ENCODE results near the gene SLC15A4.

SLC15A4 gene

DNA sequence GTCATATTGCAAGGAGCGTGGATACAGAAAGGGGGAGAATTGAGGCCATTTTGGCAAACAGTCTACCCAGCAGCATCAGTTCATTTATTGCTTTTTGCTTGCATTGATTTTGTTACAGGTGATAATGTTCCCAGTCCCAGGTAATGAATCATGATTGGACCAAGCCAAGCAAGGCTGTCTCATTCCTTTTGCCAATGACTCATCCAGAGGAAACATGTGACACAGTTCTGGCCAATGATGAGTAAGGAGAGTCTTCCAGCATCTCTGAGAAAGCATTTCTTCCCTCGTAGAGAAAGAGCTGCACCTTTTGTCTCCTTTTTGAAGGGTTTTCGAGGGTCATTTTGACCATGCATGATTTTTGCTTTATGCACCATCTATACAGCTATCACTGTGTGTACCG, 68.2 kb downstream of the SLC15A4 start:
- H3K14ac ChIP-seq (ENCODE audit: low read length in 2 of 2) = no peak overlapping the region
- WGBS = 40% methylated on average over 3 of the region's 4 CpGs
- H3K4ac ChIP-seq (ENCODE audit: low read depth in 1 of 2, low read length in 2 of 2) = no peak overlapping the region
- no peak overlapping the region for H3K27ac ChIP-seq (ENCODE audit: low read length, poor library complexity, severe bottlenecking)
- H3K36me3 ChIP-seq (ENCODE audit: control insufficient read depth in 1 of 2, insufficient read depth in 2 of 2, low read depth in 1 of 2, low read length in 2 of 2) = no peaks in the 10 kb centered on the region
- no peak overlapping the region for H2BK120ac ChIP-seq (ENCODE audit: low read depth, low read length)
- H3K9me3 ChIP-seq (ENCODE audit: control insufficient read depth, low read length) = no peaks in the 10 kb centered on the region
- H3K4me3 ChIP-seq (ENCODE audit: insufficient read depth in 1 of 2, low read depth in 1 of 2, low read length in 2 of 2) = no peak overlapping the region
- no peak overlapping the region for H4K91ac ChIP-seq (ENCODE audit: low read length)
- H2AFZ ChIP-seq (ENCODE audit: low read depth, low read length) = no peak overlapping the region
- H2BK15ac ChIP-seq (ENCODE audit: low read depth, poor library complexity, severe bottlenecking) = no peak overlapping the region
- no peak overlapping the region for H3K9ac ChIP-seq (ENCODE audit: low read length)
- H3K18ac ChIP-seq (ENCODE audit: low read depth in 1 of 2, low read length in 2 of 2) = no peak overlapping the region
- H4K8ac ChIP-seq (ENCODE audit: low read length) = no peak overlapping the region
- H2BK12ac ChIP-seq (ENCODE audit: low read length in 2 of 2) = no peak overlapping the region
- peaks cover 0 to 12% of the 10 kb centered on the region in 2 experiments for H3K27me3 ChIP-seq (ENCODE audit: control insufficient read depth in 1 of 2, insufficient read depth in 1 of 2, low read length in 2 of 2)
- no peaks in the 10 kb centered on the region for H3K79me1 ChIP-seq (replicated peaks; ENCODE audit: low read length, poor library complexity, severe bottlenecking)
- no peak overlapping the region for H2BK5ac ChIP-seq (ENCODE audit: low read depth, low read length, poor library complexity, severe bottlenecking)
- H3K4me1 ChIP-seq (ENCODE audit: control insufficient read depth, insufficient read depth, low read depth, low read length) = peaks cover 2% of the 10 kb centered on the region
- H3K23ac ChIP-seq (ENCODE audit: low read length in 2 of 2) = no peak overlapping the region
- no peak overlapping the region for H3K4me2 ChIP-seq (ENCODE audit: low read length, poor library complexity, severe bottlenecking)
- no peak for DNase-seq
- no peak overlapping the region for H2AK5ac ChIP-seq (ENCODE audit: low read length, severe bottlenecking)

DNA sequence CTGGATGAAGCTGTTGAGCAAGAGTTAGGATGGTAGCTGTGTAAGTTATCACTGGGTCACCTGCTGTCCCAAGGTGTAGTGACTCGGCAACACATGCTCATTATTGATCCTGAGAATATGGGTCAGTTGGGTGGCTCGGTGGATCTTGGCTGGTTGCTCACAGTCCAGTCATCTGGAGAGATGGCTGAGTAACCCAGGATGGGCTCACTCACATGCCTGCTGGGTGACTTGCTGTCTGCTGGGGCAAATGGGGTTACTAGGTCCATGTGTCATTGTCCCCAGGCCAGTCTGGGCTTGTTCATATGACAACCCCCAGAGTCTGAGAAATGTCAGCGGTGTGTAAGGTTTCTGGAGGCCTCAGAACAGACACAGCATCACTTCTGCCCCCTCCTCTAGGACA, 69.5 kb downstream of the SLC15A4 start:
- Histone ChIP-seq H3K36me3 (ENCODE audit: control insufficient read depth in 1 of 2, insufficient read depth in 2 of 2, low read depth in 1 of 2, low read length in 2 of 2) (no peaks in the 10 kb centered on the region), H3K79me1 (replicated peaks; ENCODE audit: low read length, poor library complexity, severe bottlenecking) (no peaks in the 10 kb centered on the region), H3K4me3 (ENCODE audit: insufficient read depth in 1 of 2, low read depth in 1 of 2, low read length in 2 of 2) (no peak overlapping the region), H2BK15ac (ENCODE audit: low read depth, poor library complexity, severe bottlenecking) (no peak overlapping the region), H4K91ac (ENCODE audit: low read length) (no peak overlapping the region), H4K8ac (ENCODE audit: low read length) (no peak overlapping the region), H2AK5ac (ENCODE audit: low read length, severe bottlenecking) (no peak overlapping the region), H3K23ac (ENCODE audit: low read length in 2 of 2) (no peak overlapping the region), H3K9ac (ENCODE audit: low read length) (no peak overlapping the region), H2BK12ac (ENCODE audit: low read length in 2 of 2) (no peak overlapping the region), H3K4ac (ENCODE audit: low read depth in 1 of 2, low read length in 2 of 2) (no peak overlapping the region), H3K27me3 (ENCODE audit: control insufficient read depth in 1 of 2, insufficient read depth in 1 of 2, low read length in 2 of 2) (peaks cover 0 to 12% of the 10 kb centered on the region in 2 experiments), H3K14ac (ENCODE audit: low read length in 2 of 2) (no peak overlapping the region), H2BK120ac (ENCODE audit: low read depth, low read length) (no peak overlapping the region), H3K4me1 (ENCODE audit: control insufficient read depth, insufficient read depth, low read depth, low read length) (peaks cover 2% of the 10 kb centered on the region), H2AFZ (ENCODE audit: low read depth, low read length) (no peak overlapping the region), H3K9me3 (ENCODE audit: control insufficient read depth, low read length) (no peaks in the 10 kb centered on the region), H3K18ac (ENCODE audit: low read depth in 1 of 2, low read length in 2 of 2) (no peak overlapping the region), H3K4me2 (ENCODE audit: low read length, poor library complexity, severe bottlenecking) (no peak overlapping the region), H3K27ac (ENCODE audit: low read length, poor library complexity, severe bottlenecking) (no peak overlapping the region), H2BK5ac (ENCODE audit: low read depth, low read length, poor library complexity, severe bottlenecking) (no peak overlapping the region)
- WGBS = 47% methylated on average over 3 of the region's 3 CpGs
- DNase-seq = no peak

GRCh38 chr12:128753438-128753837, 70.3 kb downstream of the SLC15A4 start:
- Histone ChIP-seq H3K4me2 (ENCODE audit: low read length, poor library complexity, severe bottlenecking) (no peak overlapping the region), H2BK12ac (ENCODE audit: low read length in 2 of 2) (no peak overlapping the region), H3K27me3 (ENCODE audit: control insufficient read depth in 1 of 2, insufficient read depth in 1 of 2, low read length in 2 of 2) (peaks cover 0 to 12% of the 10 kb centered on the region in 2 experiments), H2AK5ac (ENCODE audit: low read length, severe bottlenecking) (no peak overlapping the region), H3K9ac (ENCODE audit: low read length) (no peak overlapping the region), H3K9me3 (ENCODE audit: control insufficient read depth, low read length) (no peaks in the 10 kb centered on the region), H3K36me3 (ENCODE audit: control insufficient read depth in 1 of 2, insufficient read depth in 2 of 2, low read depth in 1 of 2, low read length in 2 of 2) (no peaks in the 10 kb centered on the region), H3K14ac (ENCODE audit: low read length in 2 of 2) (no peak overlapping the region), H3K23ac (ENCODE audit: low read length in 2 of 2) (no peak overlapping the region), H3K27ac (ENCODE audit: low read length, poor library complexity, severe bottlenecking) (no peak overlapping the region), H3K4ac (ENCODE audit: low read depth in 1 of 2, low read length in 2 of 2) (no peak overlapping the region), H2AFZ (ENCODE audit: low read depth, low read length) (no peak overlapping the region), H2BK120ac (ENCODE audit: low read depth, low read length) (no peak overlapping the region), H4K91ac (ENCODE audit: low read length) (no peak overlapping the region), H2BK5ac (ENCODE audit: low read depth, low read length, poor library complexity, severe bottlenecking) (no peak overlapping the region), H3K4me1 (ENCODE audit: control insufficient read depth, insufficient read depth, low read depth, low read length) (peaks cover 2% of the 10 kb centered on the region), H3K79me1 (replicated peaks; ENCODE audit: low read length, poor library complexity, severe bottlenecking) (no peaks in the 10 kb centered on the region), H4K8ac (ENCODE audit: low read length) (no peak overlapping the region), H2BK15ac (ENCODE audit: low read depth, poor library complexity, severe bottlenecking) (no peak overlapping the region), H3K18ac (ENCODE audit: low read depth in 1 of 2, low read length in 2 of 2) (no peak overlapping the region), H3K4me3 (ENCODE audit: insufficient read depth in 1 of 2, low read depth in 1 of 2, low read length in 2 of 2) (no peak overlapping the region)
- 32% methylated on average over 3 of the region's 4 CpGs for WGBS
- no peak for DNase-seq

DNA sequence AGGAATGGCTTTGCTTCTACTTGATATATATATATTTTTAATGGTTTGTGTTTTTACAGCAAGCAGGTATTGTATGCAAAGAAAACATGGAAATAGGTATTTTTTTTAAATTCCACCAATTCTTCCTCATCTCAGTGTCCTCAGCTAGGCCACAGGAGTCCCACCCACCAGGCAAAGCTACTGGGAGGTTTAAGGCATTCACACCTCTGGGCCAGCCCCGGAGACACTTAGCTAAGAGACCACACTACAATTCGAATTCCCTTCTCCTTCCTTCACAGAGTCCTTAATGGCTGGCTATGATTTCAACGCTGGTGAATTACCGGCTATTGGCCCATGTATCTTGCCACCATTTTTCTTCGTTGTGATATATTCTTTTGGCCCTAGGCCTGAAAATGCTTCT, 71.4 kb downstream of the SLC15A4 start:
- Histone ChIP-seq H3K23ac (ENCODE audit: low read length in 2 of 2) (no peak overlapping the region), H3K4me3 (ENCODE audit: insufficient read depth in 1 of 2, low read depth in 1 of 2, low read length in 2 of 2) (no peak overlapping the region), H2AFZ (ENCODE audit: low read depth, low read length) (no peak overlapping the region), H2BK120ac (ENCODE audit: low read depth, low read length) (no peak overlapping the region), H4K91ac (ENCODE audit: low read length) (no peak overlapping the region), H4K8ac (ENCODE audit: low read length) (no peak overlapping the region), H3K27me3 (ENCODE audit: control insufficient read depth in 1 of 2, insufficient read depth in 1 of 2, low read length in 2 of 2) (peaks cover 0 to 8% of the 10 kb centered on the region in 2 experiments), H3K18ac (ENCODE audit: low read depth in 1 of 2, low read length in 2 of 2) (no peak overlapping the region), H3K4ac (ENCODE audit: low read depth in 1 of 2, low read length in 2 of 2) (no peak overlapping the region), H3K9me3 (ENCODE audit: control insufficient read depth, low read length) (no peaks in the 10 kb centered on the region), H3K4me2 (ENCODE audit: low read length, poor library complexity, severe bottlenecking) (no peak overlapping the region), H3K27ac (ENCODE audit: low read length, poor library complexity, severe bottlenecking) (no peak overlapping the region), H2BK12ac (ENCODE audit: low read length in 2 of 2) (no peak overlapping the region), H2AK5ac (ENCODE audit: low read length, severe bottlenecking) (no peak overlapping the region), H3K14ac (ENCODE audit: low read length in 2 of 2) (no peak overlapping the region), H3K4me1 (ENCODE audit: control insufficient read depth, insufficient read depth, low read depth, low read length) (peaks cover 2% of the 10 kb centered on the region), H3K9ac (ENCODE audit: low read length) (no peak overlapping the region), H3K79me1 (replicated peaks; ENCODE audit: low read length, poor library complexity, severe bottlenecking) (no peaks in the 10 kb centered on the region), H2BK5ac (ENCODE audit: low read depth, low read length, poor library complexity, severe bottlenecking) (no peak overlapping the region), H2BK15ac (ENCODE audit: low read depth, poor library complexity, severe bottlenecking) (no peak overlapping the region), H3K36me3 (ENCODE audit: control insufficient read depth in 1 of 2, insufficient read depth in 2 of 2, low read depth in 1 of 2, low read length in 2 of 2) (no peaks in the 10 kb centered on the region)
- 73% methylated on average over 5 of the region's 5 CpGs for WGBS
- no peak for DNase-seq
